OCI-LY1 (cell line): ENCODE data around the gene EIF3F.

Source experiments
- EZH2 ChIP-seq: fragments of 200-600 bp; sonication (generic), shearing (Covaris generic); IDR thresholded peaks from 2 replicates; pipeline ENCODE4 v1.8.0; 2017; ENCODE audit warnings: borderline replicate concordance, mixed run types, mild to moderate bottlenecking, antibody characterized with exemption, low read length, moderate library complexity, mixed read lengths
- TF ChIP-seq, protein P1 (sequence below): fragments of 200-600 bp; sonication (generic), shearing (Covaris generic); IDR thresholded peaks from 2 replicates; pipeline ENCODE4 v1.5.1; 2017; ENCODE audit warnings: mild to moderate bottlenecking, antibody characterized with exemption, low read length, moderate library complexity, mixed read lengths

DNA sequence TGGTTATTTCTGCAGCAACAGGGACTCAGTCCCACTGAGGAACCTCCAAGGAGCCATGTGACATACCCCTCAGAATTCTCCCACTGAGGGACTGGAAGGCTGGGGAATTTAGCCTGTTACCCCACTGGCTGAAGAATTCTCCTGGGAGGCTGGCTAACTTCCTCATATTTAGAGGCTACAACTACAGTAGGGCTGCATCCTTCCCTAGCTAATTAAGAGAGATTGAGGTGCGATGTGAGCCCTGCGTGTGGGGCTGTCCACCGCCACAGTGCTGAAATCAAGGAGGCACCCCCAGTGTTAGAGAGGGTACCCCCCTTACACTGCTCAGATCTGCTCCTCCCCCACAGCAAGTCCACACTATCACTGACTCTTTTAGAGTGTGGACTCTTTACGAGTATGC is 21.1 kb downstream of the EIF3F start:
- TF ChIP-seq EZH2: no peak
- TF ChIP-seq, protein P1, sequence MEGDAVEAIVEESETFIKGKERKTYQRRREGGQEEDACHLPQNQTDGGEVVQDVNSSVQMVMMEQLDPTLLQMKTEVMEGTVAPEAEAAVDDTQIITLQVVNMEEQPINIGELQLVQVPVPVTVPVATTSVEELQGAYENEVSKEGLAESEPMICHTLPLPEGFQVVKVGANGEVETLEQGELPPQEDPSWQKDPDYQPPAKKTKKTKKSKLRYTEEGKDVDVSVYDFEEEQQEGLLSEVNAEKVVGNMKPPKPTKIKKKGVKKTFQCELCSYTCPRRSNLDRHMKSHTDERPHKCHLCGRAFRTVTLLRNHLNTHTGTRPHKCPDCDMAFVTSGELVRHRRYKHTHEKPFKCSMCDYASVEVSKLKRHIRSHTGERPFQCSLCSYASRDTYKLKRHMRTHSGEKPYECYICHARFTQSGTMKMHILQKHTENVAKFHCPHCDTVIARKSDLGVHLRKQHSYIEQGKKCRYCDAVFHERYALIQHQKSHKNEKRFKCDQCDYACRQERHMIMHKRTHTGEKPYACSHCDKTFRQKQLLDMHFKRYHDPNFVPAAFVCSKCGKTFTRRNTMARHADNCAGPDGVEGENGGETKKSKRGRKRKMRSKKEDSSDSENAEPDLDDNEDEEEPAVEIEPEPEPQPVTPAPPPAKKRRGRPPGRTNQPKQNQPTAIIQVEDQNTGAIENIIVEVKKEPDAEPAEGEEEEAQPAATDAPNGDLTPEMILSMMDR: no peak
